T47D (cell line): ENCODE measurements around the gene CENPQ.

Source experiments
- DNase-seq, 2 experiments: peaks; one replicate each; pipeline versions ENCODE4 v3.0.0 to v3.0.0-alpha.2; 2011 to 2012; ENCODE audit warnings: low read depth in 1 of 2, low spot score in 1 of 2
- JUND ChIP-seq: IDR thresholded peaks from 2 replicates; pipeline ENCODE4 v1.6.1; 2012; ENCODE audit warnings: low read depth
- in situ Hi-C: cut with HindIII; loops from 2 replicates; pipeline ENCODE4 v1.10.0; 2016; ENCODE audit warnings: low sequenced_read_pairs, low pct_unique_long_range_greater_than_20kb

The CENPQ gene

DNA sequence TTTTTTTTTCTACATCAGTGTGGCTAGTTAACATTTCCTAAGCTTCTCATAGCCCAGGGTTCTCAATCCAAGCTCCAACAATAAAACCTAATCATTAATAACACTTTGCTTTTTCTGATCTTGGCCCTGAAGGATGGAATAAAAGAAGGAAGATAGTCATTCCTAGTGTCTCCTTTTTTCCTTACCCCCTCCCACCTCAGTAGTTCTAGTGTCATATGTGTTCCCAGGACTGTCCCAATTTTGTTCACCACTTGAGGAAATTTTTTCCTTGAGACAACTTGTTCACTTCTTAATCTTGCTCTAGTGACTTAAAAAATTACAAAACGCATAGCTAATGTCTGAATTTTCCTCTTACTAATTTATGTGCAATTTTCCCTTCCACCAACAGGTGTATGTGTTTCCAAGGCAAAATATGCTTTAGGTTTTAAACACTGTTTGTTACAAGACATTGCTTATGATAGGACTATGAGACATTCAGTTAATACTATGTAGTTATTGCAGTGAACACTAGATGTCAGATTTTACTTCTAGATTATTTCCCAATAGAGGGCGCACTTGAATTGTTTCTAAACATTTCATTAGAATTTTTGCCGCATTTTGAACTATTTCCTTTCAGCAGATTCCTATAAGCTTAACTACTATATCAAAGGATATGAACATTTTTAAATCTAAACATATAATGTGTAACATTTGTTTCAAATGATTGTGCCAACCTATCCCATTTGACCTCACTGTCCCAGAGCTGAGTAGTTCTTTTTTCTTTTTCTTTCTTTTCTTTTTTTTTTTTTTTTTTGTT, 68.8 kb downstream of the CENPQ start:
- in situ Hi-C loops, result no loop called here
- DNase-seq, result peak; percentile 35 to 80
- no peak for TF ChIP-seq JUND

DNA sequence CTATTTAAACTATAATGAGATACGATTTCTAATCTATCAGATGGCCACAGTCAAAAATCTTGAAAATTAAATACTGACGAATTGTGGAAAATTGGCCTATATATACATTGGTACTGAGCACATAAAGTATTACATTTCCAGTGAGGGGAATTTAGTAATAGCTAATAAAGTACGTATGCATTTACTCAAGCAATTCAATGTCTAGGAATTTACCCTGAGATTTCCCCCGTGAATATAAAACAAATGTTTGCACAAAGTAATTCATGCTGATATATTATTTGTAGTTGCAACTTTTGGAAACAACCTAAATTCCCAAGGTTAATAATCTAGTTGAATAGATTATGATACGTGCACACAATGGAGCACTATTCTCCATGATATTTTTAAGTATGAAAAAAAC, 72.6 kb downstream of the CENPQ start:
- no peak for DNase-seq
- in situ Hi-C loops, result no loop called here
- no peak for TF ChIP-seq JUND

DNA sequence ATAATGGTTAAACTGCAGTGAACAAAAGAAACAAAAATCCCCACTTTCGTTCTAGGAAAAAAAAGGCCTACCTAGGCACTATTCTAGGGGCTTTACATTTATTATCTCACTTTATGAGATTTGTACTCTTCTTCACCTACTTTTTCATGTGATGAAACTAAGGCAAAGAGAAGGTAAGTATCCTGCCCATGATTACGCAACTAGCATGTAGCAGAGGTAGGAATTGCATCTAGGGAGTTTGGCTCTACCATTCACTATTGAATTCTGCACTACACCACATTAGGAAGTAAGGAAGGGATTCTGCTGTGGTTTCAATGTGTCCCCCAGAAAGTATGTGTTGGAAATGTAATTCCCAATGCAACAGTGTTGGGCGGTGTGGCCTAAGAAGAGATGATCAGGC, 75.9 kb downstream of the CENPQ start:
- DNase-seq, result no peak
- TF ChIP-seq JUND, result no peak
- in situ Hi-C loops, result no loop called here

DNA sequence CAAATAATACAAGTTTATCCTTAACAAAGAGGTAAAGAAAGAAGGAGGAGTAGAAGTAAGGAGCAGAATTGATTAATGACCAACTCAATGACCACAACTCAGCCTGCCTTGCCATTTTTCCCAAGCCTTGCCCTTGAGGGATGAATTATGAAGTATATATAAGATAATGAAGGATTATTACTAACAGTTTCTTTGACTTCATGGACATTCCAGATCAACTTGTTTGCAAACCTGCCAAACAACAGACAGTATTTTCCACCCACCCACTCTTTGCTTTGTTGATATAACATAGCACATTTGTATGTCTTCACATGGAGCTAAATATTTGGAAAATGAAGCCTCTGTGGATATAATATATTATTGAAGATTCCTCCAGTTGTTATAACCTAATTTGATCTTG, 77.4 kb downstream of the CENPQ start:
- in situ Hi-C loops, result no loop called here
- no peak for TF ChIP-seq JUND
- DNase-seq, result peak in 1 of 2 experiments; percentile 58

DNA sequence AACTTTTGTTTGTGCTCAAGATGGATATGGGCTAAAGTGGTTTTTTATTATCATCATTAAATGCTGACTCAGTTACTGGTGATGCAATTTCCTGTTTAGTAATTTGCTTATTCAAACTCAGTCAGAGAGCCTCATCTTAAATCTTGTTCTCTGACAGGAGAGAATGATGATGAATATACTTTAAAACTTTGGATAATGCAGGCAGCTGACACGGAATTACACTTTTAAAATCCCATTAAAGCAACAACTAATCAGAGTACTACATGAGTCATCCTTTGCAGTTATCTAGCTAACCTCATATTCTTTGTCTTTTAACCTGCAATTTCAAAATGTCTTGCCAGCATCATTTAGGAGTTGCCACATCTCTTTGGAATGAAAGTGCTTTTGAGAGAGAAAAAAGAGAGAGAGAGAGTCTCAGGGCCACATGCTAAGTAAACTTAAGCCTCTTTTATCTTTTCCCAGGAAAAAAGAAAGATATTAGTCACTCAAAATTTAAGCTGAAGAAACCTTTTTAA, 78.1 kb downstream of the CENPQ start:
- DNase-seq, result no peak
- in situ Hi-C loops, result no loop called here
- TF ChIP-seq JUND, result no peak

DNA sequence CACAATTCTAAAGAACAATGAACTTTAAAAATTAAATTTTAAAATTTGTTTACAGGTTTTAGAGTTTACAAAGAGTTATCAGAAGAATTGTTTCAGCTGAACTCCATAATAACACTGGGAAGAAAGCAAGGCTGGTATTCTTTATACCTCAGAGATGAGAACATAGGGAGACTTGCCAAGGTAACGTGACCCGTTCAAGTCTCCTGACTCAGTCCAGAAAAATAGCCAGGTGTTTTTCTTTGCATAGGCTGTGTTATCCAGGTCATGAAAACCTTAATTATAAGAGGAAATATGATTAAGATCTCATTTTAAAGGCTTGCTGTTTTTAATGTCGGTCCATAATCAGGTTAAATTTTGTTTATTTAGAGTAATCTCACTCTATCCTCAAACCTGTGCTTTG, 78.8 kb downstream of the CENPQ start:
- peak in 1 of 2 experiments; percentile 82 for DNase-seq
- no peak for TF ChIP-seq JUND
- in situ Hi-C loops, result no loop called here
